H1 (cell line): ENCODE measurements around the gene MYG1. TPM values are rescaled to one million over a fixed set of nuclear protein-coding genes. Genes with fewer than 3 reads are reported as not detected.

ENCODE experiments used
- NRF1 ChIP-seq: IDR thresholded peaks from 2 replicates; pipeline ENCODE4 v1.6.1; 2011; ENCODE audit warnings: mild to moderate bottlenecking, low read depth, low read length, improper control_type of control experiment
- RNF2 ChIP-seq: fragments of 200-900, 300-1000 bp; sonication (generic); IDR thresholded peaks from 2 replicates; pipeline ENCODE4 v1.7.1; 2016; ENCODE audit warnings: borderline replicate concordance, low read depth, mild to moderate bottlenecking, antibody characterized with exemption, low read length; ENCODE audit not compliant: poor library complexity, severe bottlenecking; ENCODE audit errors: missing control alignments
- polyA plus RNA-seq, 7 experiments: library from polyadenylated mRNA; depleted of rRNA in 3 of 7; stranded (reverse) in 5 of 7; unstranded in 2 of 7; fragments of >200 nt in 5 of 7; fragments of 200-250 nt in 2 of 7; gene quantifications; 1 replicate in 5 of 7; 2 replicates in 1 of 7; 4 replicates in 1 of 7; pipeline versions ENCODE4 v1.2.1 to v1.2.3, GENCODE V29; 2011 to 2013; ENCODE audit warnings: missing spikeins in 2 of 7, mixed read lengths in 2 of 7
- total RNA-seq: library from RNA; stranded (reverse); fragmentation: NEBNext Ultra II Directional; extraction: Animal tissue kit (Norgen Biotek cat#: 25700); gene quantifications from 2 replicates; pipeline ENCODE4 v1.2.1, GENCODE V29; 2021

MYG1 gene
- total and polyA plus RNA-seq, 2 of the 8 experiments (the other 6 are each of a cell fraction or from before 2014, with no cell fraction given), result 83.3 to 104 TPM

GRCh38 chr12:53328043-53328435, 28.5 kb downstream of the MYG1 start (continued):
- TF ChIP-seq RNF2 (no peak), NRF1 (no peak)
